Fibroblast of lung (primary cell): ENCODE measurements around the gene PKD2L2.

Experiments
- EZH2 ChIP-seq: IDR thresholded peaks from 2 replicates; pipeline ENCODE4 v1.5.1; 2012; ENCODE audit warnings: low read length, control low read depth, mild to moderate bottlenecking; ENCODE audit errors: missing control alignments
- TF ChIP-seq, protein P1 (sequence below), 2 donors: IDR thresholded peaks in 1 of 2; conservative IDR thresholded peaks in 1 of 2; 1 replicate in 1 of 2; 2 replicates in 1 of 2; pipeline ENCODE4 v1.5.1; 2011 to 2012; ENCODE audit warnings: low read length in 2 of 2, control low read depth in 1 of 2, inconsistent platforms in 1 of 2, low read depth in 1 of 2, mild to moderate bottlenecking in 1 of 2

DNA sequence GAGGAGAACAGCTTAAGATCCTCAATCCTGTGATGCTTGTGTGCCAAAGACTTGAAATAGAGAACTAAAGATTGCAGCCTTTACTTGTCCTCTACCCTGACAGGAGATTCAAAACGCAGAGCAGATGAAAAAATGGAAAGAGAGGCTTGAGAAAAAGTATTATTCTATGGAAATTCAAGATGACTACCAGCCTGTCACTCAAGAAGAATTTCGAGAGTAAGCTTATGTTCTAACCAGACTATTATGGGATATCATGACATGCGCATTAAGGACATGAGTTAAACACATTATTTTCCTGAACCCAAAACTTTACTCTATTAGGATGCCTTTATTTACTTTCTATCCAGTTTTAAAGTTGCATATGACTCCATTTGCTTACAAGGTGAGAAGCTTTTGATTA lies 46.4 kb downstream of the PKD2L2 start:
- TF ChIP-seq EZH2: no peak
- TF ChIP-seq, protein P1, sequence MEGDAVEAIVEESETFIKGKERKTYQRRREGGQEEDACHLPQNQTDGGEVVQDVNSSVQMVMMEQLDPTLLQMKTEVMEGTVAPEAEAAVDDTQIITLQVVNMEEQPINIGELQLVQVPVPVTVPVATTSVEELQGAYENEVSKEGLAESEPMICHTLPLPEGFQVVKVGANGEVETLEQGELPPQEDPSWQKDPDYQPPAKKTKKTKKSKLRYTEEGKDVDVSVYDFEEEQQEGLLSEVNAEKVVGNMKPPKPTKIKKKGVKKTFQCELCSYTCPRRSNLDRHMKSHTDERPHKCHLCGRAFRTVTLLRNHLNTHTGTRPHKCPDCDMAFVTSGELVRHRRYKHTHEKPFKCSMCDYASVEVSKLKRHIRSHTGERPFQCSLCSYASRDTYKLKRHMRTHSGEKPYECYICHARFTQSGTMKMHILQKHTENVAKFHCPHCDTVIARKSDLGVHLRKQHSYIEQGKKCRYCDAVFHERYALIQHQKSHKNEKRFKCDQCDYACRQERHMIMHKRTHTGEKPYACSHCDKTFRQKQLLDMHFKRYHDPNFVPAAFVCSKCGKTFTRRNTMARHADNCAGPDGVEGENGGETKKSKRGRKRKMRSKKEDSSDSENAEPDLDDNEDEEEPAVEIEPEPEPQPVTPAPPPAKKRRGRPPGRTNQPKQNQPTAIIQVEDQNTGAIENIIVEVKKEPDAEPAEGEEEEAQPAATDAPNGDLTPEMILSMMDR (conservative IDR thresholded peaks at IDR 0.05 in 1 of 2, IDR thresholded peaks at IDR 0.05 in 1 of 2; ENCODE audit: low read depth in 1 of 2, low read length in 2 of 2): no peak
